ENCODE data around the gene LCE7A. TPM values are rescaled to one million over a fixed set of nuclear protein-coding genes. Genes with fewer than 3 reads are reported as not detected.

Gene LCE7A
- total RNA-seq, 1 experiment from 2014 or later: not detected

DNA sequence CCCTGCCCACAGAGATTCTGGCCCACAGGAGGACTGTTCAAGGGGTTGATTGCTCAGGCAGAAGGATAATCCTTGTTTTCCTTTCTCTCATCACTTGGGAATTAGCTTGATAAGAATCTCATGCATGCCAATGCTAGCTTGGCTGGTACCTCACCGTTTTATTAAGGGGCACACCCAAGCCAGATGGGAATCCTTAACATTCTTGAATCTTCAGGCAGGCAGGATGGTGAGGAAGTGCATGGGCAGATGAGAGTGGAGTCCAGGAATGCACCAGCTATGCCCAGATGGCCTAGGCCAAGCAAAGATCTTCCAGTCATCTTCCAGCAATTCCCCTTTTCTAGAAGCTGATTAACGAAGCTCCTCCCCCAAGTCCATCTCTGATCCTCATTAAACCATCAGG is 4.1 kb upstream of the LCE7A start:
- no peaks in the 10 kb centered on the region for H3K4me1 Mint-ChIP-seq (ENCODE audit: low read depth, unreplicated experiment)
- H3K27me3 ChIP-seq (replicated peaks; ENCODE audit: control insufficient read depth, insufficient read depth, low read length): no peaks in the 10 kb centered on the region
- no peak for DNase-seq
- H3K4me3 ChIP-seq (ENCODE audit: low read depth, low read length): no peak overlapping the region
- H3K4me1 ChIP-seq: no peaks in the 10 kb centered on the region
- no peak overlapping the region for H3K4me3 Mint-ChIP-seq (ENCODE audit: unreplicated experiment)
- no peaks in the 10 kb centered on the region for H3K36me3 ChIP-seq (ENCODE audit: control insufficient read depth, insufficient read depth, low read length)
- H3K27ac Mint-ChIP-seq (ENCODE audit: unreplicated experiment): no peak overlapping the region
- POLR2A ChIA-PET: no interaction called here
- intact Hi-C loops (cut with micrococcal nuclease; ENCODE audit: unreplicated experiment): no loop called here
- no TSS peak for BruUV-seq (replicated peaks)
- H3K9me3 ChIP-seq: no peaks in the 10 kb centered on the region
- H3K36me3 Mint-ChIP-seq (ENCODE audit: insufficient read depth, unreplicated experiment): no peaks in the 10 kb centered on the region
- CTCF ChIA-PET: no interaction called here
- no peaks in the 10 kb centered on the region for H3K9me3 Mint-ChIP-seq (ENCODE audit: unreplicated experiment)
- TF ChIP-seq, protein P1, sequence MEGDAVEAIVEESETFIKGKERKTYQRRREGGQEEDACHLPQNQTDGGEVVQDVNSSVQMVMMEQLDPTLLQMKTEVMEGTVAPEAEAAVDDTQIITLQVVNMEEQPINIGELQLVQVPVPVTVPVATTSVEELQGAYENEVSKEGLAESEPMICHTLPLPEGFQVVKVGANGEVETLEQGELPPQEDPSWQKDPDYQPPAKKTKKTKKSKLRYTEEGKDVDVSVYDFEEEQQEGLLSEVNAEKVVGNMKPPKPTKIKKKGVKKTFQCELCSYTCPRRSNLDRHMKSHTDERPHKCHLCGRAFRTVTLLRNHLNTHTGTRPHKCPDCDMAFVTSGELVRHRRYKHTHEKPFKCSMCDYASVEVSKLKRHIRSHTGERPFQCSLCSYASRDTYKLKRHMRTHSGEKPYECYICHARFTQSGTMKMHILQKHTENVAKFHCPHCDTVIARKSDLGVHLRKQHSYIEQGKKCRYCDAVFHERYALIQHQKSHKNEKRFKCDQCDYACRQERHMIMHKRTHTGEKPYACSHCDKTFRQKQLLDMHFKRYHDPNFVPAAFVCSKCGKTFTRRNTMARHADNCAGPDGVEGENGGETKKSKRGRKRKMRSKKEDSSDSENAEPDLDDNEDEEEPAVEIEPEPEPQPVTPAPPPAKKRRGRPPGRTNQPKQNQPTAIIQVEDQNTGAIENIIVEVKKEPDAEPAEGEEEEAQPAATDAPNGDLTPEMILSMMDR (IDR thresholded peaks at IDR 0.05; ENCODE audit: insufficient read depth in 1 of 2, low read depth in 1 of 2, low read length in 1 of 2, severe bottlenecking in 1 of 2, unreplicated experiment in 1 of 2): no peak
- H3K27me3 Mint-ChIP-seq (ENCODE audit: insufficient read depth, unreplicated experiment): peaks cover 5% of the 10 kb centered on the region

DNA sequence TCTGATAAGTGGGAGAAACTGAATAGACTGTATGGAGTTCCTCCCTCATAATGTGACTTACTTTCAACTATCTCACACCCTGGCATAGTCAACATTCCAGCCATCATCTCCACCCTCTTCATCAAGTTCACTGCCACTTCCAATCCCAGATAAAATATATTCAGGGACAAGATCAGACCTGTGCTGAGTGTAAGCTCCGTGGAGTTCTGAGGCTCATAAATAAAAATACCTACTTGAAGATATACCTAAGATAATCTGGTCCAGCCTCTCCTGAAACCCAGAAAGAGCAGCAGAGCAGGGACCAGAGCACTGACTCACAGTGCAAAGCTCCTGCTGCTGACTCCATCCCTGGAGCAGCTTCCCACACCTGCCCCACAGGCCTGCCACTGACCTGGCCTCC is 1.7 kb upstream of the LCE7A start:
- Histone ChIP-seq H3K4me3 (ENCODE audit: low read depth, low read length) (no peak overlapping the region), H3K4me1 (no peaks in the 10 kb centered on the region), H3K9me3 (no peaks in the 10 kb centered on the region), H3K27me3 (replicated peaks; ENCODE audit: control insufficient read depth, insufficient read depth, low read length) (no peaks in the 10 kb centered on the region), H3K36me3 (ENCODE audit: control insufficient read depth, insufficient read depth, low read length) (no peaks in the 10 kb centered on the region)
- H3K36me3 Mint-ChIP-seq (ENCODE audit: insufficient read depth, unreplicated experiment): no peaks in the 10 kb centered on the region
- no peak overlapping the region for H3K4me3 Mint-ChIP-seq (ENCODE audit: unreplicated experiment)
- CTCF ChIA-PET: no interaction called here
- no peaks in the 10 kb centered on the region for H3K4me1 Mint-ChIP-seq (ENCODE audit: low read depth, unreplicated experiment)
- intact Hi-C loops (cut with micrococcal nuclease; ENCODE audit: unreplicated experiment): no loop called here
- DNase-seq: no peak
- TF ChIP-seq, protein P1 (IDR thresholded peaks at IDR 0.05; ENCODE audit: insufficient read depth in 1 of 2, low read depth in 1 of 2, low read length in 1 of 2, severe bottlenecking in 1 of 2, unreplicated experiment in 1 of 2): no peak
- no TSS peak for BruUV-seq (replicated peaks)
- no peaks in the 10 kb centered on the region for H3K9me3 Mint-ChIP-seq (ENCODE audit: unreplicated experiment)
- POLR2A ChIA-PET: no interaction called here
- H3K27ac Mint-ChIP-seq (ENCODE audit: unreplicated experiment): no peak overlapping the region
- H3K27me3 Mint-ChIP-seq (ENCODE audit: insufficient read depth, unreplicated experiment): peaks cover 10% of the 10 kb centered on the region

DNA sequence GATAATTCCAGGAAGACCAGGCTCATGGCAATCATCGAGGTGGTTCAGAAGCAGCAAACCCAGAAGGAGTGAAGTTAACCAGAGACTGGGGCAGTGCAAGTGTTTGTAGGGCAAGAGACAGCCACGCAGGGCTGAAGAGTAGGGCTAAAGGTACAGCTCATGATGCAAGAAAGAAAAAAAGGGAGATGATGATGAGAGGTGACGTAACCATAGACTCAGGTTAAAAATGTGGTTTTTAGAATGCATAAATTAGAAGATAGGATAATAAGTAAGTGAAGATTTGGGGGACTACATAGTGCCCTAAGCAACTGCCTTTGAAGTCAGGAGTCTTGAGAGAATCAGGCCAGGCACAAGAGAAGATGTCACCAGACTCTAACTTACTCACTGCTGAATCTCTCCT is 333 bp downstream of the LCE7A start:
- BruUV-seq (replicated peaks): no TSS peak
- intact Hi-C loops (cut with micrococcal nuclease; ENCODE audit: unreplicated experiment): no loop called here
- no peak overlapping the region for H3K27ac Mint-ChIP-seq (ENCODE audit: unreplicated experiment)
- no peaks in the 10 kb centered on the region for H3K4me1 Mint-ChIP-seq (ENCODE audit: low read depth, unreplicated experiment)
- no peak overlapping the region for H3K4me3 Mint-ChIP-seq (ENCODE audit: unreplicated experiment)
- ChIA-PET CTCF (no interaction called here), POLR2A (no interaction called here)
- Histone ChIP-seq H3K4me3 (ENCODE audit: low read depth, low read length) (no peak overlapping the region), H3K27me3 (replicated peaks; ENCODE audit: control insufficient read depth, insufficient read depth, low read length) (no peaks in the 10 kb centered on the region), H3K9me3 (no peaks in the 10 kb centered on the region), H3K36me3 (ENCODE audit: control insufficient read depth, insufficient read depth, low read length) (no peaks in the 10 kb centered on the region), H3K4me1 (no peaks in the 10 kb centered on the region)
- peaks cover 10% of the 10 kb centered on the region for H3K27me3 Mint-ChIP-seq (ENCODE audit: insufficient read depth, unreplicated experiment)
- no peaks in the 10 kb centered on the region for H3K36me3 Mint-ChIP-seq (ENCODE audit: insufficient read depth, unreplicated experiment)
- H3K9me3 Mint-ChIP-seq (ENCODE audit: unreplicated experiment): no peaks in the 10 kb centered on the region
- TF ChIP-seq, protein P1 (IDR thresholded peaks at IDR 0.05; ENCODE audit: insufficient read depth in 1 of 2, low read depth in 1 of 2, low read length in 1 of 2, severe bottlenecking in 1 of 2, unreplicated experiment in 1 of 2): no peak
- DNase-seq: no peak

Measured in Caco-2 (cell line).